SU-DHL-6 (cell line): ENCODE data around the gene ITPKC.
"Not testable (repeated sequence)": the region's sequence is repeated elsewhere in the genome, so short reads cannot be mapped to it uniquely, and the experiment has no call there.

Experiments used
- EZH2phosphoT487 ChIP-seq: fragments of 200-600 bp; sonication (generic), shearing (Covaris generic); conservative IDR thresholded peaks from 2 replicates; pipeline ENCODE4 v1.6.1; 2018; ENCODE audit warnings: mild to moderate bottlenecking, antibody characterized with exemption, low read length, moderate library complexity, mixed read lengths
- TF ChIP-seq, protein P1 (sequence below): fragments of 200-600 bp; sonication (generic); IDR thresholded peaks from one replicate; pipeline ENCODE4 v1.5.1; 2017; ENCODE audit warnings: antibody characterized with exemption, mild to moderate bottlenecking, low read length, moderate library complexity; ENCODE audit not compliant: insufficient read depth, poor library complexity, severe bottlenecking

DNA sequence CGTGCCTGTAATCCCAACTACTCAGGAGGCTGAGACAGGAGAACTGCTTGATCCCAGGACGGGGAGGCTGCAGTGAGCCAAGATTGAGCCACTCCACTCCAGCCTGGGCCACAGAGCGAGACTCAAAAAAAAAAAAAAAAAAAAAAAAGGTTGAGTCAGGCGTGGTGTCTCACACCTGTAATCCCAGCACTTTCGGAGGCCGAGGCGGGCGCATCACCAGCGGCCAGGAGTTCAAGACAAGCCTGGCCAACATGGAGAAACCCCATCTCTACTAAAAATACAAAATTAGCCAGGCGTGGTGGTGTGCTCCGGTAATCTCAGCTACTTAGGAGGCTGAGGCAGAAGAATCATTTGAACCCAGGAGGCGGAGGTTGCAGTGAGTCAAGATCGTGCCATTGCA, 49.5 kb downstream of the ITPKC start:
- TF ChIP-seq, protein P1, sequence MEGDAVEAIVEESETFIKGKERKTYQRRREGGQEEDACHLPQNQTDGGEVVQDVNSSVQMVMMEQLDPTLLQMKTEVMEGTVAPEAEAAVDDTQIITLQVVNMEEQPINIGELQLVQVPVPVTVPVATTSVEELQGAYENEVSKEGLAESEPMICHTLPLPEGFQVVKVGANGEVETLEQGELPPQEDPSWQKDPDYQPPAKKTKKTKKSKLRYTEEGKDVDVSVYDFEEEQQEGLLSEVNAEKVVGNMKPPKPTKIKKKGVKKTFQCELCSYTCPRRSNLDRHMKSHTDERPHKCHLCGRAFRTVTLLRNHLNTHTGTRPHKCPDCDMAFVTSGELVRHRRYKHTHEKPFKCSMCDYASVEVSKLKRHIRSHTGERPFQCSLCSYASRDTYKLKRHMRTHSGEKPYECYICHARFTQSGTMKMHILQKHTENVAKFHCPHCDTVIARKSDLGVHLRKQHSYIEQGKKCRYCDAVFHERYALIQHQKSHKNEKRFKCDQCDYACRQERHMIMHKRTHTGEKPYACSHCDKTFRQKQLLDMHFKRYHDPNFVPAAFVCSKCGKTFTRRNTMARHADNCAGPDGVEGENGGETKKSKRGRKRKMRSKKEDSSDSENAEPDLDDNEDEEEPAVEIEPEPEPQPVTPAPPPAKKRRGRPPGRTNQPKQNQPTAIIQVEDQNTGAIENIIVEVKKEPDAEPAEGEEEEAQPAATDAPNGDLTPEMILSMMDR, result not testable (repeated sequence)
- TF ChIP-seq EZH2phosphoT487, result not testable (repeated sequence)
